ENCODE results near the gene RPLP1.

The RPLP1 gene

GRCh38 chr15:69451951-69452691 is 497 bp upstream of the RPLP1 start:
- TF ChIP-seq CTCF (conservative IDR thresholded peaks at IDR 0.05; ENCODE audit: low read length), result no peak
- peak; percentile 53 for DNase-seq (ENCODE audit: low read depth)
- H3K4me3 ChIP-seq (ENCODE audit: low read length), result peak overlapping the region; percentile 91

- TF ChIP-seq CTCF (conservative IDR thresholded peaks at IDR 0.05; ENCODE audit: low read length), result no peak
- no peak for DNase-seq (ENCODE audit: low read depth)
- H3K4me3 ChIP-seq (ENCODE audit: low read length), result peak overlapping the region; percentile 91
Observed at GRCh38 chr15:69454953-69455352, 2.3 kb downstream of the RPLP1 start.

GRCh38 chr15:69456208-69457166 is 3.9 kb downstream of the RPLP1 start:
- DNase-seq (ENCODE audit: low read depth), result no peak
- TF ChIP-seq CTCF (conservative IDR thresholded peaks at IDR 0.05; ENCODE audit: low read length), result no peak
- H3K4me3 ChIP-seq (ENCODE audit: low read length), result no peak overlapping the region

GRCh38 chr15:69457304-69458280 is 5.0 kb downstream of the RPLP1 start:
- TF ChIP-seq CTCF (conservative IDR thresholded peaks at IDR 0.05; ENCODE audit: low read length), result no peak
- no peak overlapping the region for H3K4me3 ChIP-seq (ENCODE audit: low read length)
- no peak for DNase-seq (ENCODE audit: low read depth)

- DNase-seq (ENCODE audit: low read depth), result peak; percentile 45
- no peak overlapping the region for H3K4me3 ChIP-seq (ENCODE audit: low read length)
- TF ChIP-seq CTCF (conservative IDR thresholded peaks at IDR 0.05; ENCODE audit: low read length), result no peak
Observed at GRCh38 chr15:69459066-69459465, 6.4 kb downstream of the RPLP1 start.

GRCh38 chr15:69460481-69460880 is 7.9 kb downstream of the RPLP1 start:
- no peak for DNase-seq (ENCODE audit: low read depth)
- TF ChIP-seq CTCF (conservative IDR thresholded peaks at IDR 0.05; ENCODE audit: low read length), result no peak
- no peak overlapping the region for H3K4me3 ChIP-seq (ENCODE audit: low read length)
